ENCODE measurements around the gene MON1B. TPM values are rescaled to one million over a fixed set of nuclear protein-coding genes. Genes with fewer than 3 reads are reported as not detected.

MON1B gene
- total RNA-seq (50.1 and 57.0 TPM in 2 replicates), polyA plus RNA-seq (35.8 and 37.6 TPM in 2 replicates), polyA minus RNA-seq (22.3 and 26.8 TPM in 2 replicates), Bru-seq, nascent RNA (percentile 67 among the genes with signal in this experiment), BruChase-seq, experiment 1, labeled RNA remaining after a 6-hour chase (percentile 94 among the genes with signal in this experiment), BruChase-seq, experiment 2, labeled RNA remaining after a 2-hour chase (percentile 89 among the genes with signal in this experiment)
- 18.3 and 22.9 TPM in 2 replicates for polyA plus RNA-seq (2011; cell fraction: cytosol; rRNA removed)
- 59.1 and 61.0 TPM in 2 replicates for polyA plus RNA-seq (2011; cell fraction: nucleus; rRNA removed)
- 24.1 and 26.7 TPM in 2 replicates for polyA plus RNA-seq (2012)
- polyA minus RNA-seq (2011; cell fraction: cytosol; rRNA and poly(A)+ RNA removed), result 11.0 TPM
- 17.9 and 18.7 TPM in 2 replicates for polyA minus RNA-seq (2011; cell fraction: nucleus; rRNA and poly(A)+ RNA removed)
- long read RNA-seq, full-length matches to known transcripts, result 61 of 95 reads
- long read RNA-seq, partial matches to known transcripts, result 22 of 95 reads
- long read RNA-seq, other reads (novel, unspliced or antisense), result 12 of 95 reads

GRCh38 chr16:77190478-77191258 is at the start of gene MON1B:
MON1B (plus strand) TSS chr16:77191190; CDS start chr16:77191486, 296 bp downstream.
- CTCF ChIA-PET, result no interaction called here
- Histone ChIP-seq H3K9me3 (replicated peaks; ENCODE audit: control insufficient read depth, insufficient read depth, low read length) (no peaks in the 10 kb centered on the region), H2AFZ (ENCODE audit: low read depth, low read length) (peak within 1 kb of the TSS; percentile 83), H3K36me3 (ENCODE audit: control insufficient read depth in 2 of 2, extremely low read depth in 1 of 2, insufficient read depth in 2 of 2, low read length in 2 of 2) (peaks cover 3 to 22% of the 10 kb centered on the region in 2 experiments), H3K27me3 (ENCODE audit: control insufficient read depth in 2 of 2, insufficient read depth in 2 of 2, low read length in 2 of 2) (peaks cover 2% of the 10 kb centered on the region in 2 experiments), H3K4me2 (ENCODE audit: insufficient read depth, low read length) (peak within 1 kb of the TSS; percentile 64), H3K27ac (ENCODE audit: insufficient read depth, low read depth, low read length) (peak within 1 kb of the TSS; percentile 82), H3K79me2 (ENCODE audit: control insufficient read depth, insufficient read depth, low read length) (peaks cover 23% of the 10 kb centered on the region), H3K9ac (replicated peaks; ENCODE audit: extremely low read depth, insufficient read depth, low read length) (peak within 1 kb of the TSS; percentile 86), H3K9me1 (replicated peaks; ENCODE audit: control insufficient read depth, extremely low read depth, insufficient read depth, low read length) (no peaks in the 10 kb centered on the region), H3K4me3 (replicated peaks in 1 of 3; ENCODE audit: insufficient read depth in 1 of 3, low read depth in 1 of 3, low read length in 3 of 3) (peak within 1 kb of the TSS; percentile 66 to 91 (median 70)), H3K4me1 (ENCODE audit: control insufficient read depth, extremely low read depth, insufficient read depth, low read length) (peaks cover 12% of the 10 kb centered on the region), H4K20me1 (replicated peaks; ENCODE audit: control insufficient read depth, extremely low read depth, insufficient read depth, low read length) (no peaks in the 10 kb centered on the region)
- intact Hi-C loops (cut with micrococcal nuclease), result loop anchor here (1.0 kb wide), 6 partner anchors 17 to 1542 kb away; partner anchors contain the start of gene WWOX
- BruUV-seq (replicated peaks), result no TSS peak
- peak; percentile 100 for FAIRE-seq
- dilution Hi-C loops (cut with MboI; ENCODE audit: extremely low pct_ligation_motif_present, low sequenced_read_pairs), result no loop called here
- TF ChIP-seq CTCF (IDR thresholded peaks at IDR 0.05; ENCODE audit: extremely low read depth in 1 of 2, insufficient read depth in 1 of 2, low read depth in 1 of 2, low read length in 2 of 2), result no peak
- no peak for TF ChIP-seq MAX (IDR thresholded peaks at IDR 0.05; ENCODE audit: insufficient read depth, insufficient read length)
- TF ChIP-seq EZH2 (IDR thresholded peaks at IDR 0.05; ENCODE audit: borderline replicate concordance, low read depth, low read length, severe bottlenecking), result no peak
- TF ChIP-seq GATA2 (IDR thresholded peaks at IDR 0.05; ENCODE audit: insufficient read depth, insufficient read length, low read depth, low read length), result no peak
- no peak for TF ChIP-seq MYC (IDR thresholded peaks at IDR 0.05; ENCODE audit: low read depth, low read length)
- peak; percentile 66 for TF ChIP-seq POLR2AphosphoS5 (IDR thresholded peaks at IDR 0.05; ENCODE audit: insufficient read depth, low read depth, low read length)
- peak; percentile 74 for TF ChIP-seq POLR2A (IDR thresholded peaks at IDR 0.05; ENCODE audit: low read depth, low read length)
- TF ChIP-seq JUN (IDR thresholded peaks at IDR 0.05; ENCODE audit: borderline replicate concordance, insufficient read depth, insufficient read length, low read depth), result no peak
- TF ChIP-seq FOS (IDR thresholded peaks at IDR 0.05; ENCODE audit: borderline replicate concordance, insufficient read depth, low read length), result no peak
- POLR2A ChIA-PET, result no interaction called here
- peak; percentile 99 for DNase-seq (ENCODE audit: low read depth, low spot score)
